SU-DHL-6 (cell line): ENCODE measurements around the gene SAP30L.

Experiments
- H2AFZ ChIP-seq: fragments of 200-600 bp; sonication (generic); 2 replicates; pipeline ENCODE4 v1.6.1; 2014; ENCODE audit warnings: low read depth, mild to moderate bottlenecking, moderate library complexity, mixed read lengths, antibody characterized with exemption, low read length; ENCODE audit not compliant: severe bottlenecking
- H3F3A ChIP-seq: fragments of 200-600 bp; shearing (Covaris generic); 2 replicates; pipeline ENCODE4 v1.6.0; 2016; ENCODE audit warnings: antibody characterized with exemption, mild to moderate bottlenecking; ENCODE audit not compliant: insufficient read depth
- H3K27ac ChIP-seq: fragments of 200-600 bp; sonication (generic); 2 replicates; pipeline ENCODE4 v1.5.1; 2016; ENCODE audit warnings: low read depth, mild to moderate bottlenecking, low read length, moderate library complexity, mixed read lengths
- H3K27me3 ChIP-seq: fragments of 200-600 bp; sonication (generic), shearing (Covaris generic); 2 replicates; pipeline ENCODE4 v1.6.0; 2014; ENCODE audit warnings: mild to moderate bottlenecking, low read length
- H3K36me3 ChIP-seq: fragments of 200-600 bp; sonication (generic); 2 replicates; pipeline ENCODE4 v1.6.1; 2014; ENCODE audit warnings: mild to moderate bottlenecking, low read length, mixed read lengths
- H3K4me2 ChIP-seq: fragments of 300-600, 200-600 bp; shearing (Covaris generic), sonication (generic); 2 replicates; pipeline ENCODE4 v1.6.0; 2014; ENCODE audit warnings: low read length, low read depth, mild to moderate bottlenecking; ENCODE audit not compliant: poor library complexity, severe bottlenecking
- H3K4me3 ChIP-seq: fragments of 200-600 bp; sonication (generic); 2 replicates; pipeline ENCODE4 v1.5.1; 2014; ENCODE audit warnings: antibody characterized with exemption, low read length, mild to moderate bottlenecking, mixed read lengths; ENCODE audit not compliant: insufficient read depth, poor library complexity, severe bottlenecking
- H3K79me2 ChIP-seq: fragments of 200-600 bp; sonication (generic); 2 replicates; pipeline ENCODE4 v1.6.1; 2014; ENCODE audit warnings: mild to moderate bottlenecking, low read length, moderate library complexity; ENCODE audit not compliant: insufficient read depth
- H3K9ac ChIP-seq: fragments of 200-600 bp; sonication (generic); 2 replicates; pipeline ENCODE4 v1.7.0; 2014; ENCODE audit warnings: mild to moderate bottlenecking, low read length
- H3K9me2 ChIP-seq: fragments of 200-600 bp; sonication (generic); replicated peaks from 2 replicates; pipeline ENCODE4 v1.6.1; 2014; ENCODE audit warnings: low read length; ENCODE audit not compliant: insufficient read depth
- H3K9me3 ChIP-seq: fragments of 200-600 bp; sonication (generic); 2 replicates; pipeline ENCODE4 v1.6.1; 2014; ENCODE audit warnings: low read length, mixed read lengths; ENCODE audit not compliant: insufficient read depth
- H4K20me1 ChIP-seq: fragments of 200-600 bp; sonication (generic); 2 replicates; pipeline ENCODE4 v1.6.1; 2014; ENCODE audit warnings: low read depth, mild to moderate bottlenecking, antibody characterized with exemption, low read length, moderate library complexity, mixed read lengths
- EZH2phosphoT487 ChIP-seq: fragments of 200-600 bp; sonication (generic), shearing (Covaris generic); conservative IDR thresholded peaks from 2 replicates; pipeline ENCODE4 v1.6.1; 2018; ENCODE audit warnings: mild to moderate bottlenecking, antibody characterized with exemption, low read length, moderate library complexity, mixed read lengths
- TF ChIP-seq, protein P1 (sequence below): fragments of 200-600 bp; sonication (generic); IDR thresholded peaks from one replicate; pipeline ENCODE4 v1.5.1; 2017; ENCODE audit warnings: antibody characterized with exemption, mild to moderate bottlenecking, low read length, moderate library complexity; ENCODE audit not compliant: insufficient read depth, poor library complexity, severe bottlenecking

SAP30L gene

DNA sequence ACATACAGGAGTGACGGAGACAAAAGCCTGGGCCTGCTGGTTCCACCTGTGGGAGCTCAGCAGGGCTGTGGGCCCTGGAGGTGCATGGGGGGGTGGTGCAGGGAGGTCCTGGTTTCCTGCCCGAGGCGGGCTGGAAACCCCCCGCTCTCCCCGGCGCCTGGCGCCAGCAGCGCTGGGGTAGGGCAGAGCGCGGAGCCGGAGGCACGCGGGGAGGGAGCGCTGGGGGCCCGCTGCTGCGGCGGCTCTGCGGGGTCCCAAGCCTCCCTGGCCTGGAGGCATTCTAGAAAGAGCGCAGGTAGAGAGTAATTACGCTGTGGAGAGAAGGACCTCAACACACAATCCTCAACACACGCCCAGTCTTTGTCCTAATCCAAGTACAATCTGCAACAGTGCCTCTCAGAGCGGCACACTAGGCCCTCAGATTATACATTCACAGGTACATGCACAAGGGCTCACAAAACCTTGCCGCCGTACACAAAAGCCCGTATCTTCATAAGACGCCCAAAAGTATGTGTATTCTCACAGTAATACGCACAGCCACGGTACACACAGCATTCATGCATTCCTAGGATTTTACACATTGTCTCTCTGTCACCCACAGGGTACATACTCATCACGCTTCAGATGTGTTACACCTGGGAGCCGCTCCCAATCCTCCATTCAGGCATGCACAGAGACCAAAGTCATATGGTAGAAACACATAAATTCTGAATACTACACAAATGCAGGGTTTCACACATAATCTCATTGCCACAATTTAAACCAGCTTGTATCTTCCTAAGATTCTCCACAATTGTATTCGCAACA lies 34.4 kb downstream of the SAP30L start:
- no peak overlapping the region for H3K4me2 ChIP-seq
- H3K9ac ChIP-seq: no peak overlapping the region

DNA sequence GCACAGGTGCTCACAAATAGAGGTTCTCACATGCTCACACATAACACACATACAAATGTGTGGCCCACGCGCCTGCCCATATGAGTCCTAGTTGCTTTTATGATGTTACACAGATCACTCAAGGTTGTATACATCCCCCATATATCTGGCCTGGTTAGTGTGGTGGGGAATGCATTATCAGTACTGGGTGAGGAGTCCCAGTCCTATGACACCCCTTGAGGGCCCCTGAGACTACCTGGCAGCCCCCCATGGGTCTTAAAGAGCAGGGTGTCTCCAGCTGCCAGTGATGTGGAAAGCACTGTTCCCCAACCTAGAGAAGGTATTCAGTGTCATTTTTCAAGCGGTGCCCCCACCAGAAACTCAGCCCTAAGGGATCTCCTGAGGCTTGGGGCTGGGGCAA lies 35.0 kb downstream of the SAP30L start:
- H3K9me3 ChIP-seq: no peaks in the 10 kb centered on the region
- no peak overlapping the region for H2AFZ ChIP-seq
- no peaks in the 10 kb centered on the region for H3K79me2 ChIP-seq
- H3K27me3 ChIP-seq: no peaks in the 10 kb centered on the region
- no peak overlapping the region for H3K27ac ChIP-seq
- no peak overlapping the region for H3K4me2 ChIP-seq
- H3F3A ChIP-seq: no peaks in the 10 kb centered on the region
- no peak for TF ChIP-seq EZH2phosphoT487
- H3K9ac ChIP-seq: no peak overlapping the region
- H3K36me3 ChIP-seq: no peaks in the 10 kb centered on the region
- no peaks in the 10 kb centered on the region for H3K9me2 ChIP-seq
- H3K4me3 ChIP-seq: no peak overlapping the region
- no peaks in the 10 kb centered on the region for H4K20me1 ChIP-seq

More for the DNA sequence above, 34.4 kb downstream of the SAP30L start:
- H2AFZ ChIP-seq: no peak overlapping the region
- no peaks in the 10 kb centered on the region for H3K27me3 ChIP-seq
- TF ChIP-seq, protein P1, sequence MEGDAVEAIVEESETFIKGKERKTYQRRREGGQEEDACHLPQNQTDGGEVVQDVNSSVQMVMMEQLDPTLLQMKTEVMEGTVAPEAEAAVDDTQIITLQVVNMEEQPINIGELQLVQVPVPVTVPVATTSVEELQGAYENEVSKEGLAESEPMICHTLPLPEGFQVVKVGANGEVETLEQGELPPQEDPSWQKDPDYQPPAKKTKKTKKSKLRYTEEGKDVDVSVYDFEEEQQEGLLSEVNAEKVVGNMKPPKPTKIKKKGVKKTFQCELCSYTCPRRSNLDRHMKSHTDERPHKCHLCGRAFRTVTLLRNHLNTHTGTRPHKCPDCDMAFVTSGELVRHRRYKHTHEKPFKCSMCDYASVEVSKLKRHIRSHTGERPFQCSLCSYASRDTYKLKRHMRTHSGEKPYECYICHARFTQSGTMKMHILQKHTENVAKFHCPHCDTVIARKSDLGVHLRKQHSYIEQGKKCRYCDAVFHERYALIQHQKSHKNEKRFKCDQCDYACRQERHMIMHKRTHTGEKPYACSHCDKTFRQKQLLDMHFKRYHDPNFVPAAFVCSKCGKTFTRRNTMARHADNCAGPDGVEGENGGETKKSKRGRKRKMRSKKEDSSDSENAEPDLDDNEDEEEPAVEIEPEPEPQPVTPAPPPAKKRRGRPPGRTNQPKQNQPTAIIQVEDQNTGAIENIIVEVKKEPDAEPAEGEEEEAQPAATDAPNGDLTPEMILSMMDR: no peak
- no peak for TF ChIP-seq EZH2phosphoT487
- no peaks in the 10 kb centered on the region for H3F3A ChIP-seq
- no peaks in the 10 kb centered on the region for H3K9me3 ChIP-seq
- H3K4me3 ChIP-seq: no peak overlapping the region
- no peaks in the 10 kb centered on the region for H4K20me1 ChIP-seq
- H3K79me2 ChIP-seq: no peaks in the 10 kb centered on the region
- no peak overlapping the region for H3K27ac ChIP-seq
- no peaks in the 10 kb centered on the region for H3K36me3 ChIP-seq
- no peaks in the 10 kb centered on the region for H3K9me2 ChIP-seq

DNA sequence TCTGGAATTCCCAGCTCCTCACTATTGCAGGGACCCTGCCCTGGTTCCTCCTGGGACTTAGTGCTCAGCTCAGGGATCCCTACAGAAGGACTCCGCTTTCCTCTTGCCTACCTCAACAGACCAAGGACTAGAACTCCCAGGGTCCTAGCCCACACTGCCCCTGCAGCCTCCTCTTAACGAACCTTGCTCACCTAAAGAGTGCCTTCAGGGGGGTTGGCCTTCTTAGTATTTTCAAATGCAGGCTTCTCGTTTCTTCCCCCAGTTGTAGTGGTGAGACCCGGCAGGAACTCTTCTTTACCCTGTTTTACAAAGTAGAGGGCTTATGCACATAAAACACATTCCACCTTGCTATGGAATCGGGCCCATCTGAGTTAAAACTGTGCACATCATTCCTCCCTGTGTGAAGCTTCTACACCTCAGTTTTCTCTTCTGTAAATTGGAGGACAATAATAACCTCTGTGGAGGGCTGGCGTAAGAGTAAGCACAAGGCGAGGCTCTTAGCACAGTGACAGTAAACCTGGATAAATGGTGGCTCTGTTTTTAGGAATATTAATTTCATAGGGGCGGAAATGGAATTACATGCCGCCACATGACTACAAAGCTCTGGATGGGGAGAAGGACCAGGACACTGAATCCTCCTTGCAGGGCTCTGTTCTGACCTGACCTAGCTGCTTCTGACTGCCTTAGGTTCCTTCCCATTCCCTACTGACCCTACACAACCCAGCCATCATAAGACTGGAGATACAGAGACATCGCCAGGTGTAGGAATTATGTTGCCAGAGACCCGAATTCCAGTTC lies 36.0 kb downstream of the SAP30L start:
- H3K4me3 ChIP-seq: no peak overlapping the region
- H3K27me3 ChIP-seq: no peaks in the 10 kb centered on the region
- no peaks in the 10 kb centered on the region for H3F3A ChIP-seq
- no peaks in the 10 kb centered on the region for H3K9me2 ChIP-seq
- H3K79me2 ChIP-seq: no peaks in the 10 kb centered on the region
- no peak overlapping the region for H3K9ac ChIP-seq
- no peaks in the 10 kb centered on the region for H3K9me3 ChIP-seq
- H3K36me3 ChIP-seq: no peaks in the 10 kb centered on the region
- TF ChIP-seq EZH2phosphoT487: no peak
- TF ChIP-seq, protein P1: no peak
- no peak overlapping the region for H3K27ac ChIP-seq
- no peak overlapping the region for H3K4me2 ChIP-seq
- no peak overlapping the region for H2AFZ ChIP-seq
- H4K20me1 ChIP-seq: no peaks in the 10 kb centered on the region
